ENCODE measurements around the gene ZCCHC14.

ZCCHC14 gene

DNA sequence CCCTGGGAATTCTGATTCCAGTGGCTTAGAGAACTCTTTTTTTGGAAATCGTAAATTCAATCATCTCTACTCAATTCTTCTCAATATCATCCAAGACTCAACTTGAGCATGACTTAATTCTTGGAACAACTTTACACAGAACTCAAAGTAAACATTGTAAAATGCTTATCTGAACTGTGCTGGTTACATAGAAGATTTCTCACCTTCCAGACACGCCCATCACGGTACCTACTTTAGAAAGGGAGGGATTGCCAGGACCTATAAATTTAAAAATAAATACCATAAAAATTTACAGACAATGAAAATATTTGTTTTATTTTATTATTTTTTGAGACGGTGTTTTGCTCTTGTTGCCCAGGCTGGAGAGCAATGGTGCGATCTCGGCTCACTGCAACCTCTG, 74.2 kb downstream of the ZCCHC14 start:
- H3K4me3 ChIP-seq (ENCODE audit: low read depth, low read length), result no peak overlapping the region
- no peak for TF ChIP-seq CTCF (IDR thresholded peaks at IDR 0.05; ENCODE audit: borderline replicate concordance, insufficient read depth, low read depth, low read length)

DNA sequence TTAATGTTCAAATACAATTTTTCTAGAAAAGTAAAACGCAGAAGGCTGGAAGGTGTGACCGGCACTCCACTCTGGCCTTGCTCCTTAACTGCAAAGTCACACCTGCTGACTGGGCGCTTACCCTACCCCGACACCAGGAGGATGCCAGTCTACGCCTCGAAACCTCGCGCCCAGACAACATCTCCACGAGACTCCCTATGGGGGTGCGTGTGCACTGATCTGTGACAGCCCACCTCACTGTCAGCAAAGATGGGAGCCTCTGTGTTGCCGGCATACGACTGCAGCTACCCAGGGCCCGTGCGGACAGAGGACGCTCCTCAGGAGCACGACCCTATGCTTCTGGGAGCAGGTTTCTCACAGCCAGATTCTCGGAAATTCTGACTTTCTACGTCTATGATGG, 74.6 kb downstream of the ZCCHC14 start:
- H3K4me3 ChIP-seq (ENCODE audit: low read depth, low read length), result no peak overlapping the region
- TF ChIP-seq CTCF (IDR thresholded peaks at IDR 0.05; ENCODE audit: borderline replicate concordance, insufficient read depth, low read depth, low read length), result no peak

DNA sequence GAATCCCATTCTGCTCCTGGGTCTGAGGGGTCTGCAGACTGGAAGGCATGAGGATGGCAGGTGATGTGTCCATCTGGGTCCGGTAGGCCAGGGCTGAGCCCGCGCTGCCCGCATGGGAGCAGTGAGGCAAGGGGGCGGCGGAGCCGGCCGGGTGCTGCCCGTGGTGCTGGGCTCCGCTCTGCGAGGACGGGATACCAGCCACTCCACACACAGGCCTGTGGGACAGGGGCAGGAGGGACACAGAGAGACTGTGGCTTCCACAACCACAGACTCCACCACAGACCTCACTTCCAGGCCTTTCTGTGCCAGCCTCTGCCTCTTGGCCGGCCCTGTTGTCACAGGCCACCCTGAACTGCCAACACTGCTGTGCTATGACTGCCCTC, 75.3 kb downstream of the ZCCHC14 start:
- no peak for TF ChIP-seq CTCF (IDR thresholded peaks at IDR 0.05; ENCODE audit: borderline replicate concordance, insufficient read depth, low read depth, low read length)
- no peak overlapping the region for H3K4me3 ChIP-seq (ENCODE audit: low read depth, low read length)

- H3K4me3 ChIP-seq (ENCODE audit: low read depth, low read length), result no peak overlapping the region
These were observed 75.8 kb downstream of the ZCCHC14 start for GRCh38 chr16:87416826-87417527.

GRCh38 chr16:87415441-87415840, 77.4 kb downstream of the ZCCHC14 start:
- no peak overlapping the region for H3K4me3 ChIP-seq (ENCODE audit: low read depth, low read length)

More at GRCh38 chr16:87416826-87417527, 75.8 kb downstream of the ZCCHC14 start:
- TF ChIP-seq CTCF (IDR thresholded peaks at IDR 0.05; ENCODE audit: borderline replicate concordance, insufficient read depth, low read depth, low read length), result no peak

DNA sequence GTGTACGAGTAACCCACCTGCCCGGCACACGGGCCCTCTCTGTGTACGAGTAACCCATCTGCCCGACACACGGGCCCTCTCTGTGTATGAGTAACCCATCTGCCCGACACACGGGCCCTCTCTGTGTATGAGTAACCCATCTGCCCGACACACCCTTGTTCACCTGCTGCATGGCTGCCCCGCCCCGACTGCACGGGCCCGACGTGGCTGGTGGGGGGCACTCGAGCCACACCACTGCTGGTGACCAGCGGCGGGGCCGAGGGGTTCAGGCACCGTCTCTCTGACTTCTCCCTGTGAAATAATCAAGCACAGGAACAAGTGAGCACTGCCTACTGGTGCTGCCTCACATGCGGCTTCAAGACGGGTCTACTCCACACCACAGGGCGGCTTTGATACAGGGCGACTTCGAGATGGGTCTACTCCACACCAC, 78.6 kb downstream of the ZCCHC14 start:
- no peak overlapping the region for H3K4me3 ChIP-seq (ENCODE audit: low read depth, low read length)
- TF ChIP-seq CTCF (IDR thresholded peaks at IDR 0.05; ENCODE audit: borderline replicate concordance, insufficient read depth, low read depth, low read length), result no peak

More at GRCh38 chr16:87415441-87415840, 77.4 kb downstream of the ZCCHC14 start:
- TF ChIP-seq CTCF (IDR thresholded peaks at IDR 0.05; ENCODE audit: borderline replicate concordance, insufficient read depth, low read depth, low read length), result no peak

GRCh38 chr16:87412996-87413421, 79.8 kb downstream of the ZCCHC14 start:
- no peak overlapping the region for H3K4me3 ChIP-seq (ENCODE audit: low read depth, low read length)

More at GRCh38 chr16:87412996-87413421, 79.8 kb downstream of the ZCCHC14 start:
- TF ChIP-seq CTCF (IDR thresholded peaks at IDR 0.05; ENCODE audit: borderline replicate concordance, insufficient read depth, low read depth, low read length), result no peak
